GM18498 (cell line): ENCODE results near the gene ZNF335.
"Not testable (repeated sequence)": the region's sequence is repeated elsewhere in the genome, so short reads cannot be mapped to it uniquely, and the experiment has no call there.

Source experiments
- ATAC-seq: cut with Tn5 transposase; IDR thresholded peaks from one replicate; pipeline ENCODE4 v1.9.1; 2021; ENCODE audit warnings: mild to moderate bottlenecking, moderate library complexity; ENCODE audit not compliant: unreplicated experiment

Gene ZNF335

DNA sequence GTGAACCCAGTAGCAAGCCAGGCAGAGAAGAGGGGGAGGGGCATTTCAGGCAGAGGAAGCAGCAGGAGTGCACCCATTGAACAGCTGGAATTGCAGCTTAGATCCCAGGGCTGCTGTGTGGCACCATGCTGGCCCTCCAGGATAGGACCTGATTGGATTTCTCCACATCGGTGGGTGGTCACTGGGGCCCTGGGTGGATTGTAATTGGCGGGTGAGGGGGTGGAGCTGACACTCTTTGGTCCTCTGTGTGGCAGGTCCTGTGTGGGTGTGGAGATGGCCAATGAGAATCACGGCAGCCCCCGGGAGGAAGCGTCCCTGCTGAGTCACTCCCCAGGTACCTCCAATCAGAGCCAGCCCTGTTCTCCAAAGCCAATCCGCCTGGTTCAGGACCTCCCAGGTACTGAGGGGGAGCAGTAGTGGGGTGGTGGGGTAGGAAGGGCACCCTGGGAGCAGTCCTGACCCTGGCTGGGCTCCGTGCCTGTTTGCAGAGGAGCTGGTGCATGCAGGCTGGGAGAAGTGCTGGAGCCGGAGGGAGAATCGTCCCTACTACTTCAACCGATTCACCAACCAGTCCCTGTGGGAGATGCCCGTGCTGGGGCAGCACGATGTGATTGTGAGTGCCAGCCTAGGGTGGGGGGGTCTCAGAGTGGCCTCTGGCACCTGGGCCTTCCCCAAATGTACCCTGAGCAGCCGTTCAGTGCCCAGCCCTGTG is 33.1 kb downstream of the ZNF335 start:
- no peak for ATAC-seq

- no peak for ATAC-seq
Measured at GRCh38 chr20:45937765-45938164, 34.2 kb downstream of the ZNF335 start.

DNA sequence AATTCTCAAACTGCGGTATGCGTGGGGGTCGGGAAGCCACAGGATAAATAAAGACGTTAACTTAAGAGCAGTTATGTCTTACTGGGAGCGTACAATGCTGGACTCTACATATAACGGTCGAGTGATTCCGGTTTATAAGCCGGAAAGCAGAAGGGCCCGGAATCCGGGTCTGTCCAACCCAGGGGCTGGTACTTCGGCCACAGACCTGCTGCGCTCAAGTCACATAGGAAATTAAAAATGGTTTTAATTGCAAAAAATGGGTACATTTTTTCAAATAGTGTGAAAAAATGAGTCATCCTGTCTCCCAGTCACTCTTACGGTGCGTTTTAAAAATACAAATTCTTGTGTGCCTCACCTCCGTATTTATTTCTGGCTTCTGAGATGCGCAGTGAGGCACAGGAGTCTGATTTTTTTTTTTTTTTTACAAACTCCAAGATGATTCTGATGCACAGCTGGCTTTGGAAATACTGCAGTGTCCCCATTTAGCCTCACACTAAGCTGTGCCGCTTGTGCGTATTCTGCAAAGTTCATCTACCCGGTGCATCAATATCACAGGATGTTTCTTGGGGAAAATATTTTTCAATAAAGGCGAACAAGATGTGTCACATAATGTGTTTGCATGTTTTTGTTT is 36.5 kb downstream of the ZNF335 start:
- peak; percentile 21 for ATAC-seq

GRCh38 chr20:45934586-45935415 is 37.2 kb downstream of the ZNF335 start, which contains the start of gene PCIF1:
Gene PCIF1, plus strand, starts transcription at chr20:45934683. Its CDS starts 4,317 bp downstream, at chr20:45939000.
- peak; percentile 79 for ATAC-seq

GRCh38 chr20:45934046-45934585 is 37.9 kb downstream of the ZNF335 start:
- ATAC-seq = peak; percentile 19

DNA sequence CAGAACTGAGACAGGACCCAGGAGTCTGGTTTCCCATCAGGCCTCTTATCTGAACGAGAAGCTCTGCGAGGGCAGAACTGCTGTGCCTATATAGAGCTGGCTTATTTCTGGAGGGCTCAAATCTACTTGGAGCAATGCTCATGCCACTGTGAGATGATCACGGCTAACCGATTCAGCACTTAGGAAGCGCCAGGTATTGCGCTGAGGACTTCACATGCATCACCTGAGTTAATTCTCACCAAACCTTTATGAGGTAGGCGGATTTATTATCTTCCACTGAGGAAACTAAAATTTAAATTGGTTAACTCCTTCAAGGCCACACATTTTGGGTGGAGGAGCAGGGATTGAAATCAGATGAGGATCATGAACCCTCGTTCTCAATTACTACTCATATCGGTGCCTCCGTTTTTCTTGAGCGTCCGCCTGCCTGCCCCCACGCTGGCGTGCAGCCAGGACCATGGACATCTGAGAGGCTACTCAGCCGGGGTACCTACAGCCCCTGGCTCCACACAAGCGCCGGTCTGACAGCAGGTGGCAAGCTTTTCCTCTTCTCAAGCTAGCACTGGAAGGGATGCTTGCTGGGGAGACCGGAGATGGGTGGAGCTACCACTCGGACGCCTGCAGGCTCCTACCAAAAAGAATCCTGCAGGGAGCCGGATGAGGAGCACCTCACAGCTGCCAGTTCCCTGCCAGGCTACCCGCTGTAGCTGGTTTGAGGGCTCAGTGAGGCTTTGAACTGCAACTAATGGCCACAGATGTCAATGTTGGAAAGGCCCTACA is 38.5 kb downstream of the ZNF335 start:
- ATAC-seq = no peak

GRCh38 chr20:45931680-45932079 is 40.3 kb downstream of the ZNF335 start:
- ATAC-seq = not testable (repeated sequence)

- ATAC-seq = no peak
Measured at GRCh38 chr20:45927071-45927878, 44.7 kb downstream of the ZNF335 start.

- ATAC-seq = no peak
Measured at GRCh38 chr20:45926731-45927070, 45.3 kb downstream of the ZNF335 start.

GRCh38 chr20:45925821-45926506 is 46.0 kb downstream of the ZNF335 start:
- ATAC-seq = no peak

GRCh38 chr20:45924391-45925261 is 47.4 kb downstream of the ZNF335 start:
- no peak for ATAC-seq

DNA sequence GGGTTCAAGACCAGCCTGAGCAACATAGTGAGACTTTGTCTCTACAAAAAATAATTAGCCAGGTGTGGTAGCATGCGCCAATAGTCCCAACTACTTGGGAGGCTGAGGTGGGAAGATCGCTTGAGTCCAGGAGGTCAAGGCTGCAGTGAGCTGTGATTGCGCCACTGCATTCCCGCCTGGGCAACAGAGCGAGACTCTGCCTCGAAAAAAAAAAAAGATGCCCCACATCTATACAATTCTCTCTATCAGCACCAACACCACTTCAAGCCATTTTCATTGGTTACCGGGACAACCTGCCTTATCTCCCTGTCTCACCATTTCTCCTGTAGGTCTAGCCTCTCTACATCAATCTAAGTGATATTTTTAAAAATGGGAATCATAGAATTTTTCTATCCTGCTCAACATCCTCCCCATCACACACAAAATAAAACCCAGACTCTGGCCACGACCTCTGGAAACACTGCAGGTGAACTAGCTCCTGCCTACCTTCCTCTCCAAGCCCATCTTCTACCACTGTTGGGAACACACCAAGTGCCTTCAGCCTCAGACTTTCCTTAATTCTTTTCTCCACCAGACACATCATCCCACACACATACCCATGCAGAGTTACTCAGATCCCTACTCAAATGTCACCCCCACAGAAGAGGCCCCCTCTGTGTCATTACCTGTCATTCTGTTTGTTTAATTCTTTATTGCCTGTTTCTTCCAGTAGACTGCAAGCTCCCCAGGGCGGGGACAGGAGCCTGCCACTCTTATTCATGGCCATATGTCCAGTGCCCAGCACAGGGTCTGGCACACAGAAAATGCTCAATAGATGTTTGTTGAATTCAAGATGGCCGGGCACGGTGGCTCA is 50.4 kb downstream of the ZNF335 start:
- no peak for ATAC-seq

DNA sequence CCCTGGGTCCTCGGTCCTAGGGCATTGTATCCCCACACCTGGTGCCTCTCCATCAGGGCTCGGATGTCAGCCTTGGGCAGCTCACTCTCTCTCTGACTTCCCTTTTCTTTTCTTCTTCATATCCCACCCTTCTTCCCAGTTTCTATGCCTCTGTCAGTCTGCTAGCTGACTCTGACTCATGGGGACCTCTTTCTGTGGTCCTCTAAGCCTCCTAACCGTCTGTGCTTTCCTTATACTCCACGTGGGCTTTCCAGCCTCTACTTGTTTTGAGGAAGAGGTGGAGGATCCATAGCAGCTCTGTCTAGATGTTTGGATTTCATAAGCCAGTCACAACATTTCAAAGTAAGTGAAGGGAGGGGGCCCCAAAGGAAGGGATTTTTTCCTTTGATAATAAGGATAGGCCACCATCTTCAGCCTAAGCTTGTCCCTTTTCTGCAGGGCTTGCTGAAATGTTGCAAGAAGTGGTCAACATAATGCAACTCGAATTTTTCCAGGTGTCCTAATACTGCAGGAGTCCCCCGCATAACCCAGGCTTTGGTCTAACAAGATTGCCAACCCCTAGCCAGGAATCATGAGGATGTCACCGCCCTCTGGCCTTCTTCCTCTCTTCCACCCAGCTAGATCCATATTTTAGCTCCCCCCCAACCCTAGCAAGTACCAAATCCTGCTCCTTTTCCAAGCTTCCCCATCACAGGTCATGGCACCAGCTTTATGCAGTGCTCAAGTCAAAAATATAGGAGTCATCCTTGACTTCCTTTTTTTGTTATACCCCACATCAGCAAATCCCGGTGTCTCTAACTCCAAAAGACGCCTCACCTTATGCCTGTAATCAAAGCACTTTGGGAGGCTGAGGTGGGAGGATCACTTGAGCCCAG is 51.3 kb downstream of the ZNF335 start:
- ATAC-seq = no peak

DNA sequence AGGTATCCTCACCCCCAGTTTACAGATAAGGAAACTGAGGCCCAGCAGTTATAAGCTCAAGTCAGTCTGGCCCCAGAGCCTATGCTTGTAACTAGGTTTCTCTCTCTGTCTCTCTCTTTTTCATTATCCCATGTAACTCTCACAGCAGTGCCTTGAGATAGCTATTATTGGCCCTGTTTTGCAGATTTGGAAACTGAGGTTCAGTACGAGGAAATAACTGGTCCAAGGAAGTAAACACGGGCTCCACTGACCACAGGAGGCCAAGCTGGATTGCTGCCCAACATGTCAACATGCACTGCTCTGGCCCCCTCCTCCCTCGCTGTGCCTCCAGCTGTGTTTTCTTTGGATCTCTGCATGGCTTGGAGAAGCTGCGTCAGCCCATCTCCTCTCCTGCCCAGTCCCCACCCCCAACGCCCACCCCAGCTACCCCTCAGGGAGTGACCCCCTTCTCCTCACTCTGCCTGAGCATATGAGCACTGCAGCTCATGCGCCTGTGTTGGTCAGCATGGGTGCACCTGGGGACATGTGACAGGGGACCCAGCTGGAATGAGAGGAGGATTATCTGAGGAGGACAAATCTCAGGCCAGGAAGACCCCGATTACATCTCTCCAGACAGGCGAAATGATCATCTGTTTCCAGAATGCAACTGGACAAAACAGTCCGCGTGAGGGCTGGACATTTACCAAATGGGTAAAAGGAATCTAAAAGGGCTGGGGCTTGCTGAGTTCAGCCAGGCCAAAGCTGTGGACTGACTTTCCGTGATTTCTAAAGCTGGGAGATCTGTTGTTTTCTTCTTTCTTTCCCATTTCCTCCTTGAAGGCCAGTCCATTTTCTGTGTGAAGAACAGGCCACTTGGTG is 52.2 kb downstream of the ZNF335 start:
- ATAC-seq = no peak

DNA sequence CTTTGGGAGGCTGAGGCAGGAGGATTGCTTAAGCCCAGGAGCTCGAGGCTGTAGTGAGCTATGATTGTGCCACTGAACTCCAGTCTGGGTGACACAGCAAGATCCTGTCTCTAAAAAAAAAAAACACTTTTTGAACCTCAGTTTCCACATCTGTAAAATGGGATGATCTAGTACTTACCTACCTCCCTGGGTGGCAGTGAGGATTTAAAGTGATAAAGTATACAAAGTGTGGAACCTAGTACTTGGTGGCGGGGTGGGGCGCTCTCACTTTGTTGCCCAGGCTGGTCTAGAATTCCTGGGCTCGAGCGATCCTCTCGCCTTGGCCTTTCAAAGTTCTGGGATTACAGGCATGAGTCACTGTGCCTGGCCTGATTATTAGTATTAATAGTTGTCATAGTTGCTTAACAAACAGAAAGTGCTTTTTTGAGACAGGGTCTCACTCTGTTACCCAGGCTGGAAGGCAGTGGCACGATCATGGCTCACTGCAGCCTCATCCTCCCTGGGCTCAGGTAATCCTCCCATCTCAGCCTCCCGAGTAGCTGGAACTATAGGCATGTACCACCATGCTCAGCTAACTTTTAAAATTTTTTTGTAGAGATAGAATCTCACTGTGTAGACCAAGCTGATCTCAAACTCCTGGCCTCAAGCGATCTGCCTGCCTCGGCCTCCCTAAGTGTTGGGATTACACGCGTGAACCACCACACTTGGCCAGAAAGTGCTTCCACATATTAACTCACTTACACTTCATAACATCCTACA is 53.0 kb downstream of the ZNF335 start:
- ATAC-seq = no peak
